Hepatocyte (in vitro differentiated cells): ENCODE results near the gene BCAS3. TPM values are rescaled to one million over a fixed set of nuclear protein-coding genes. Genes with fewer than 3 reads are reported as not detected.

Experiments used
- DNase-seq: peaks from one replicate; pipeline ENCODE4 v3.0.0-alpha.2; 2016; ENCODE audit warnings: low spot score
- H2AFZ ChIP-seq: fragments of 200-600 bp; sonication (generic); 2 replicates; pipeline ENCODE4 v1.6.0; 2016; ENCODE audit warnings: antibody characterized with exemption, mild to moderate bottlenecking
- H3K27ac ChIP-seq: fragments of 200-600 bp; sonication (generic); 2 replicates; pipeline ENCODE4 v1.5.1; 2016; ENCODE audit warnings: mild to moderate bottlenecking
- H3K27me3 ChIP-seq: fragments of 200-600 bp; sonication (generic); 2 replicates; pipeline ENCODE4 v1.6.1; 2016
- H3K36me3 ChIP-seq: fragments of 200-600 bp; sonication (generic); replicated peaks from 2 replicates; pipeline ENCODE4 v1.5.1; 2016; ENCODE audit warnings: low read depth; ENCODE audit not compliant: insufficient read depth
- H3K4me1 ChIP-seq: fragments of 200-600 bp; sonication (generic); 2 replicates; pipeline ENCODE4 v1.5.1; 2016; ENCODE audit warnings: mild to moderate bottlenecking, moderate library complexity; ENCODE audit not compliant: insufficient read depth
- H3K4me2 ChIP-seq: fragments of 200-600 bp; sonication (generic); 2 replicates; pipeline ENCODE4 v1.6.0; 2016
- H3K4me3 ChIP-seq: fragments of 200-600 bp; sonication (generic); 2 replicates; pipeline ENCODE4 v1.5.1; 2016; ENCODE audit warnings: mild to moderate bottlenecking
- H3K79me2 ChIP-seq: fragments of 200-600 bp; sonication (generic); 2 replicates; pipeline ENCODE4 v1.6.0; 2017; ENCODE audit warnings: mild to moderate bottlenecking
- H3K9me2 ChIP-seq: fragments of 200-600 bp; sonication (generic); replicated peaks from 2 replicates; pipeline ENCODE4 v1.6.0; 2017; ENCODE audit warnings: mild to moderate bottlenecking; ENCODE audit not compliant: insufficient read depth
- H3K9me3 ChIP-seq: fragments of 200-600 bp; sonication (generic); 2 replicates; pipeline ENCODE4 v1.5.1; 2016; ENCODE audit warnings: low read depth, mild to moderate bottlenecking
- H4K20me1 ChIP-seq: fragments of 200-600 bp; sonication (generic); 2 replicates; pipeline ENCODE4 v1.6.0; 2016; ENCODE audit warnings: mild to moderate bottlenecking; ENCODE audit not compliant: insufficient read depth, poor library complexity, severe bottlenecking
- EZH2 ChIP-seq: fragments of 200-600 bp; sonication (generic); IDR thresholded peaks from 2 replicates; pipeline ENCODE4 v1.6.1; 2016; ENCODE audit warnings: antibody characterized with exemption, mild to moderate bottlenecking, borderline replicate concordance
- EZH2phosphoT487 ChIP-seq: fragments of 200-600 bp; sonication (generic); IDR thresholded peaks from one replicate; pipeline ENCODE4 v1.6.1; 2018; ENCODE audit warnings: antibody characterized with exemption, mild to moderate bottlenecking, low read depth, moderate library complexity; ENCODE audit not compliant: unreplicated experiment, severe bottlenecking
- WGBS: methylation state at CpG from one replicate; pipeline ENCODE4 v1.1.6; 2016; ENCODE audit warnings: low lambda C conversion rate; ENCODE audit errors: missing lambda C conversion rate; 5-methylcytosine and 5-hydroxymethylcytosine counted together
- polyA plus RNA-seq: library from polyadenylated mRNA; unstranded; fragments of >200 nt; fragmentation: Nextera tagmentation; extraction: Ambion mirVana; gene quantifications from 2 replicates; pipeline ENCODE4 v1.2.1, GENCODE V29; 2016
- total RNA-seq: library from RNA; depleted of rRNA; stranded (reverse); fragments of >200 nt; gene quantifications from 2 replicates; pipeline ENCODE4 v1.2.3, GENCODE V29; 2014
- TF ChIP-seq, protein P1 (sequence below): fragments of 200-600 bp; sonication (generic); IDR thresholded peaks from 2 replicates; pipeline ENCODE4 v1.5.1; 2016; ENCODE audit warnings: antibody characterized with exemption, mild to moderate bottlenecking; ENCODE audit not compliant: poor library complexity

BCAS3 gene
- total and polyA plus RNA-seq, 2 experiments from 2014 or later: 16.5 to 58.8 TPM

DNA sequence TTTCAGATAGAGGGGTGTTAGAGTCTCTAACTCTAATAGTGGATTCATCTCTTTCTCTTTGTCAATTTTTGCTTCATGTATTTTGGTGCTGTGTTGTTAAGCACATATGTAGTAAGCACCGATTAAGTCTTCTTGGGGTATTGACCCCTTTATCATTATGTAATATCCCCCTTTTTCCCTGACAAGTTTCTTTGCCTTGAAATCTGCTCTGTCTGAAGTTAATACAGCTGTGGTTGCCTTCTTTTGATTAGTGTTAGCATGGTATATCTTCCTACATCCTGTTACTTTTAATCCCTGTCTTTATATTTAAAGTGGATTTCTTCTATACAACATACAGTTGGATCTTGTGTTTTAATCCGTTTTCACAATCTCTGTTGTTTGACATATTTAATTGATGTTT, 60.6 kb downstream of the BCAS3 start:
- TF ChIP-seq, protein P1, sequence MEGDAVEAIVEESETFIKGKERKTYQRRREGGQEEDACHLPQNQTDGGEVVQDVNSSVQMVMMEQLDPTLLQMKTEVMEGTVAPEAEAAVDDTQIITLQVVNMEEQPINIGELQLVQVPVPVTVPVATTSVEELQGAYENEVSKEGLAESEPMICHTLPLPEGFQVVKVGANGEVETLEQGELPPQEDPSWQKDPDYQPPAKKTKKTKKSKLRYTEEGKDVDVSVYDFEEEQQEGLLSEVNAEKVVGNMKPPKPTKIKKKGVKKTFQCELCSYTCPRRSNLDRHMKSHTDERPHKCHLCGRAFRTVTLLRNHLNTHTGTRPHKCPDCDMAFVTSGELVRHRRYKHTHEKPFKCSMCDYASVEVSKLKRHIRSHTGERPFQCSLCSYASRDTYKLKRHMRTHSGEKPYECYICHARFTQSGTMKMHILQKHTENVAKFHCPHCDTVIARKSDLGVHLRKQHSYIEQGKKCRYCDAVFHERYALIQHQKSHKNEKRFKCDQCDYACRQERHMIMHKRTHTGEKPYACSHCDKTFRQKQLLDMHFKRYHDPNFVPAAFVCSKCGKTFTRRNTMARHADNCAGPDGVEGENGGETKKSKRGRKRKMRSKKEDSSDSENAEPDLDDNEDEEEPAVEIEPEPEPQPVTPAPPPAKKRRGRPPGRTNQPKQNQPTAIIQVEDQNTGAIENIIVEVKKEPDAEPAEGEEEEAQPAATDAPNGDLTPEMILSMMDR: no peak
- TF ChIP-seq EZH2 (no peak), EZH2phosphoT487 (no peak)
- Histone ChIP-seq H3K9me2 (no peaks in the 10 kb centered on the region), H3K4me3 (no peak overlapping the region), H3K27me3 (no peaks in the 10 kb centered on the region), H2AFZ (no peak overlapping the region), H4K20me1 (no peaks in the 10 kb centered on the region), H3K79me2 (no peaks in the 10 kb centered on the region), H3K4me1 (no peaks in the 10 kb centered on the region), H3K4me2 (no peak overlapping the region), H3K36me3 (no peaks in the 10 kb centered on the region), H3K9me3 (no peaks in the 10 kb centered on the region), H3K27ac (no peak overlapping the region)
- DNase-seq: no peak
- 84% methylated on average over 2 of the region's 2 CpGs for WGBS

DNA sequence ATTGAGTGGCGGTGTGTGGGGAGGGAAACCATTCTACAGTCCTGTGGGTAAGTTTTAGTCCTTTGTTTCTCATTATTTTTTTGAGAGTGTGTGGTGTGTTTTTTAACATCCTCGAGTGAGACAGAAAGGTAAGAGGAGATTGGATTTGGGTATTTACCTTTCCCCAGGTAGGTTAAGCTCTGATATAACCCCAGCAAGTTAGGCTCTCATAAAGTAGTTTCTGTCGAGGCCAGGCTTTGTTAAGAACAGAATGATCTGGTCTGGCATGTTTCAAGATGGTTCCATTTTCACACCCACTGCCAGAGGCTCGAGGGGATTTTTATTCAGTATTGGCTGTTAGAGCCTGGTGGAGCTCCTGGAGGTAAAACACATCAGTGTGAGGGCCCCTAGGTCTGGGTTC, 62.9 kb downstream of the BCAS3 start:
- no peaks in the 10 kb centered on the region for H4K20me1 ChIP-seq
- H3K4me3 ChIP-seq: no peak overlapping the region
- 75% methylated on average over 4 of the region's 4 CpGs for WGBS
- H3K79me2 ChIP-seq: no peaks in the 10 kb centered on the region
- no peak overlapping the region for H3K27ac ChIP-seq
- no peak overlapping the region for H2AFZ ChIP-seq
- TF ChIP-seq EZH2 (no peak), EZH2phosphoT487 (no peak)
- TF ChIP-seq, protein P1: no peak
- no peaks in the 10 kb centered on the region for H3K4me1 ChIP-seq
- H3K27me3 ChIP-seq: no peaks in the 10 kb centered on the region
- H3K36me3 ChIP-seq: no peaks in the 10 kb centered on the region
- H3K4me2 ChIP-seq: no peak overlapping the region
- H3K9me3 ChIP-seq: no peaks in the 10 kb centered on the region
- H3K9me2 ChIP-seq: no peaks in the 10 kb centered on the region
- no peak for DNase-seq

DNA sequence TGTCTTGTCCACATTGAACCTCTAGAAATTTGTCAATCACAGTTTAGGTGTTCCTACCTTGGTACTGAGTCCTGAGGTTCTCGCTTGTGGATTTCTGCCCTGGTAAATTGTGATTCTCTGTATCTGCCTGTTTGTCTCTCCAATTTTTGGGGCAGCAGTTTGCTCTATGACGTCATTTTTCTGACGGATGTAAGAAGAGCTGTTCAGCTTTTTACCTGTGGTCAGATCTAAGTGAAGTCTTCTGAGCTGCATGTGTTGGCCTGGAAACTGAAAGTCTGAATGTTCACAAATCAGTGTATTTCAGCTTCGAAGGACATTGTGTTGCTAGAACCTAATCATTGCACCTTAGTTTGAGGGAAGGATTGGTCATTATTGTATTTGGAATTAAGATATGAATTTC, 63.4 kb downstream of the BCAS3 start:
- H3K4me2 ChIP-seq: no peak overlapping the region
- no peaks in the 10 kb centered on the region for H3K79me2 ChIP-seq
- no peak overlapping the region for H2AFZ ChIP-seq
- TF ChIP-seq EZH2 (no peak), EZH2phosphoT487 (no peak)
- TF ChIP-seq, protein P1: no peak
- H3K27me3 ChIP-seq: no peaks in the 10 kb centered on the region
- 85% methylated on average over 4 of the region's 4 CpGs for WGBS
- H3K36me3 ChIP-seq: no peaks in the 10 kb centered on the region
- H3K4me3 ChIP-seq: no peak overlapping the region
- H3K9me3 ChIP-seq: no peaks in the 10 kb centered on the region
- no peak overlapping the region for H3K27ac ChIP-seq
- no peak for DNase-seq
- no peaks in the 10 kb centered on the region for H3K9me2 ChIP-seq
- H3K4me1 ChIP-seq: no peaks in the 10 kb centered on the region
- H4K20me1 ChIP-seq: no peaks in the 10 kb centered on the region

DNA sequence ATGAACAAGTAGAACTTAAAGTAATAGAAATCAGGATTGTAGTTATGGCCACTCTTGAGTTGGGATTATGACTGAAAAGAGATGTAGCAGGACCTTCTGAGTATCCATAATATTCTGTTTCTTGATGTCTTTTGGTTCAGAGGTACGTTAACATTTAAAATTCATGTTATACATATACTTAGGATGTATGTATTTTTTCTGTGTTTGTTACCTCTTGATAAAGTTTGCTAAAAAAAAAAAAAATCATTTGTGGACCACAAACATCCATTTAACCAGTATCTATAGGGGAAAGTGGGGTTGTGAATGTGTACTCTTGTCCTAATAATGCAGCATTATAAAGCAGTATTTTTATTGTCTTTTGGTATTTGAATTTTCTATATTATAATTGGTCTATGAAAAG, 65.6 kb downstream of the BCAS3 start:
- no peaks in the 10 kb centered on the region for H3K9me3 ChIP-seq
- no peaks in the 10 kb centered on the region for H4K20me1 ChIP-seq
- no peak overlapping the region for H3K4me3 ChIP-seq
- no peak overlapping the region for H2AFZ ChIP-seq
- TF ChIP-seq, protein P1: no peak
- no peaks in the 10 kb centered on the region for H3K36me3 ChIP-seq
- H3K27ac ChIP-seq: peak overlapping the region; percentile 74
- H3K79me2 ChIP-seq: no peaks in the 10 kb centered on the region
- no peaks in the 10 kb centered on the region for H3K4me1 ChIP-seq
- DNase-seq: no peak
- WGBS: 84% methylated on average over 1 of the region's 1 CpG
- peak overlapping the region; percentile 59 for H3K4me2 ChIP-seq
- no peaks in the 10 kb centered on the region for H3K27me3 ChIP-seq
- H3K9me2 ChIP-seq: no peaks in the 10 kb centered on the region
